WERI-Rb-1 (cell line): ENCODE results near the gene PHKA1.

Source experiments
- DNase-seq: peaks from one replicate; pipeline ENCODE4 v3.0.0-alpha.2; 2020
- H3K27ac ChIP-seq: fragments of 250-450 bp; sonication (Bioruptor Pico); 2 replicates; pipeline ENCODE4 v1.5.1; 2020; ENCODE audit warnings: mild to moderate bottlenecking, moderate library complexity
- H3K27me3 ChIP-seq: fragments of 250-450 bp; sonication (Bioruptor Pico); 2 replicates; pipeline ENCODE4 v1.5.1; 2021; ENCODE audit warnings: mild to moderate bottlenecking, low read depth, moderate library complexity; ENCODE audit not compliant: insufficient read depth, severe bottlenecking
- H3K36me3 ChIP-seq: fragments of 250-450 bp; sonication (Bioruptor Pico); 2 replicates; pipeline ENCODE4 v1.5.1; 2020; ENCODE audit warnings: mild to moderate bottlenecking, moderate library complexity
- H3K4me3 ChIP-seq: 2 replicates; pipeline ENCODE4 v1.5.1; 2011; ENCODE audit warnings: low read depth, mild to moderate bottlenecking, control low read depth, low read length
- H3K9me3 ChIP-seq: fragments of 250-450 bp; sonication (Bioruptor Pico); 2 replicates; pipeline ENCODE4 v1.5.1; 2021; ENCODE audit warnings: mild to moderate bottlenecking, moderate library complexity; ENCODE audit not compliant: severe bottlenecking
- CTCF ChIP-seq: IDR thresholded peaks from 2 replicates; pipeline ENCODE4 v1.5.1; 2011; ENCODE audit warnings: low read depth, mild to moderate bottlenecking, control low read depth, inconsistent platforms, low read length

Gene PHKA1

GRCh38 chrX:72694170-72694569, 19.9 kb downstream of the PHKA1 start:
- Histone ChIP-seq H3K4me3 (no peak overlapping the region), H3K36me3 (no peaks in the 10 kb centered on the region), H3K27ac (no peak overlapping the region), H3K27me3 (no peaks in the 10 kb centered on the region), H3K9me3 (no peaks in the 10 kb centered on the region)
- no peak for DNase-seq
- TF ChIP-seq CTCF: no peak

- Histone ChIP-seq H3K36me3 (no peaks in the 10 kb centered on the region), H3K27ac (no peak overlapping the region), H3K9me3 (no peaks in the 10 kb centered on the region), H3K27me3 (no peaks in the 10 kb centered on the region), H3K4me3 (no peak overlapping the region)
- no peak for TF ChIP-seq CTCF
- no peak for DNase-seq
These were observed 20.6 kb downstream of the PHKA1 start for GRCh38 chrX:72693477-72693876.

DNA sequence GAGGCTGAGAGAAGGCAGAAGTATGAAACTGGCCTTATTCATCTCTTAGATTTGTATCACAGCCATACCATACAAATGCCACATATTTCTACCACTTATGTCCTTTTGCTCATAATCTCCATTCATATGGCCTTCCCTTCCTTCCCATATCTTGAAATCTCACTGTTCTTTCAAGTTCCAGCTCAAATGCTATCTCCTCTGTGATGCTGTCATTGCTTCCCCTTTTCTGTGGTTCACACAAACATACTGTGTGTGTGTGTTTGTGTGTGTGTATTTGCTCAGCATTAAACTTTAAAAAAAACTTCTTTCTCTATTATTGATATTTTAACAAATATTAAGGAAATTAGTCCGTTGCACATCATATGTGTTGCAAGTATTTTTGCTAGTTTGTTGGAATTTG, 26.7 kb downstream of the PHKA1 start:
- peaks cover 7% of the 10 kb centered on the region for H3K9me3 ChIP-seq
- no peak for DNase-seq
- no peak overlapping the region for H3K27ac ChIP-seq
- no peaks in the 10 kb centered on the region for H3K27me3 ChIP-seq
- no peak overlapping the region for H3K4me3 ChIP-seq
- TF ChIP-seq CTCF: no peak
- H3K36me3 ChIP-seq: no peaks in the 10 kb centered on the region

DNA sequence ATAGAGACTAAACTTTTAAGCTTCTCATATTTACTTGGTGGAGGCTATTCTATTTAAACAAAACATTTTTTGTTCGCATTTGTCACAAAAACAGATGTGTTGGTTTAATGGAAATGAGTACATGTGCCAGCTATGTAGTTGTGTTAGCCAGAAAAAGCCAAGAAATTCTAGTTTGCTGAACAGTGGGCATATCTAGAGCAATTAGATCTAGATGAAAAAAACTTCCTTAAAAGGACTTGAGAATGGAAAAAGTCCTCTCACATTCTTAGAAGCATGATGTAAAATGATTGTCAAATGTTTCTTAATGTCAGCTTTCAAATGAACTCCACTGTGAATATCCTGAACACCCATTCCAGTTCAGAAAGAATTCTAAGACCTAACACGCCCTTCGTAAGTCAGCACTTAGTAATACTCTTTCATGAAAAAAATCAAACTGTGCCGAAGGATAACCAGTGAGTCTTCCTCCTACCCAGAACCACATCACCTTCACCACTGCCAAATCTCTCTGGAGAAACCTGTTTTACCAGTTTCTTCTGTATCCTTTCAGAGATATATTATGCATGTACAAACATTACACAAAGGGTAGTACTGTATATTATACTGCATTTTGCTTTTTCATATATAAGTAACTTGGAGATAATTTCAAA, 28.2 kb downstream of the PHKA1 start:
- H3K27ac ChIP-seq: no peak overlapping the region
- no peak overlapping the region for H3K4me3 ChIP-seq
- DNase-seq: no peak
- H3K36me3 ChIP-seq: no peaks in the 10 kb centered on the region
- H3K27me3 ChIP-seq: no peaks in the 10 kb centered on the region
- no peak for TF ChIP-seq CTCF
- peaks cover 7% of the 10 kb centered on the region for H3K9me3 ChIP-seq

- Histone ChIP-seq H3K4me3 (no peak overlapping the region), H3K27ac (no peak overlapping the region), H3K36me3 (no peaks in the 10 kb centered on the region), H3K27me3 (no peaks in the 10 kb centered on the region), H3K9me3 (peaks cover 7% of the 10 kb centered on the region)
- TF ChIP-seq CTCF: no peak
- DNase-seq: no peak
These were observed 29.1 kb downstream of the PHKA1 start for GRCh38 chrX:72685018-72685417.

DNA sequence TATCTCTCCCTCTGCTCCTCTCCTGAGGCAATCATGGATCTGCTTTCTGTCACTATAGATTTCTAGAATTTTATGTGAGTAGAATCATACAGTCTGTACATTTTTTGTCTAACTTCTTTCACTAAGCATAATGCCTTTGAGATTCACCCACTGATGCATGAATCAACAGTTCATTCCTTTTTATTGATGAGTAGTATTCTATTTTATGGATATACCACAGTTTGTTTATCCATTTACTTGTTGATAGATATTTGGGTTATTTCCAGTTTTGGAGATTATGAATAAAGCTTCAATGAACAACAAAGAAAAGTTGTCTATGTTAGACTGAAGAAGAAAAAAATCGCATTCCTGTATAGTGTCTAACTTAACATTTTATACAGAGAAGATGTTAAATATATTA, 30.5 kb downstream of the PHKA1 start:
- no peaks in the 10 kb centered on the region for H3K27me3 ChIP-seq
- TF ChIP-seq CTCF: no peak
- H3K27ac ChIP-seq: no peak overlapping the region

More for the DNA sequence above, 30.5 kb downstream of the PHKA1 start:
- H3K36me3 ChIP-seq: no peaks in the 10 kb centered on the region
- no peak overlapping the region for H3K4me3 ChIP-seq
- peaks cover 7% of the 10 kb centered on the region for H3K9me3 ChIP-seq
- no peak for DNase-seq
